HUES48 (cell line): ENCODE data around the gene ARHGAP45.

Experiments used
- H3K27ac ChIP-seq: one replicate; pipeline ENCODE4 v1.7.0; 2013; ENCODE audit warnings: low read depth, low read length, inconsistent platforms
- H3K27me3 ChIP-seq: 2 replicates; pipeline ENCODE4 v1.6.1; 2013; ENCODE audit warnings: mild to moderate bottlenecking, low read length; ENCODE audit not compliant: control insufficient read depth, insufficient read depth
- H3K36me3 ChIP-seq: 2 replicates; pipeline ENCODE4 v1.6.1; 2013; ENCODE audit warnings: low read length; ENCODE audit not compliant: control insufficient read depth, insufficient read depth
- H3K4me1 ChIP-seq: 2 replicates; pipeline ENCODE4 v1.6.1; 2013; ENCODE audit warnings: mild to moderate bottlenecking, low read length; ENCODE audit not compliant: control insufficient read depth, insufficient read depth
- H3K4me3 ChIP-seq: 2 replicates; pipeline ENCODE4 v1.5.1; 2013; ENCODE audit warnings: mild to moderate bottlenecking, low read depth, low read length
- H3K9ac ChIP-seq: 2 replicates; pipeline ENCODE4 v1.6.1; 2013; ENCODE audit warnings: mild to moderate bottlenecking, low read depth, low read length, moderate library complexity
- H3K9me3 ChIP-seq: 2 replicates; pipeline ENCODE4 v1.6.1; 2013; ENCODE audit warnings: low read length; ENCODE audit not compliant: control insufficient read depth, insufficient read depth

The ARHGAP45 gene

GRCh38 chr19:1093811-1094553 is 27.0 kb downstream of the ARHGAP45 start:
- H3K27me3 ChIP-seq = no peaks in the 10 kb centered on the region
- no peaks in the 10 kb centered on the region for H3K9me3 ChIP-seq
- no peak overlapping the region for H3K27ac ChIP-seq
- H3K9ac ChIP-seq = peak overlapping the region; percentile 70
- H3K36me3 ChIP-seq = peaks cover 38% of the 10 kb centered on the region
- H3K4me1 ChIP-seq = peaks cover 5% of the 10 kb centered on the region; the same call in 1 of the 2 replicates
- H3K4me3 ChIP-seq = peak overlapping the region; percentile 95

- Histone ChIP-seq H3K27me3 (no peaks in the 10 kb centered on the region), H3K9ac (peak overlapping the region; percentile 70), H3K36me3 (peaks cover 32% of the 10 kb centered on the region), H3K4me1 (peaks cover 5% of the 10 kb centered on the region; the same call in 1 of the 2 replicates), H3K27ac (peak overlapping the region; percentile 69), H3K9me3 (no peaks in the 10 kb centered on the region), H3K4me3 (peak overlapping the region; percentile 95)
These were observed 27.6 kb downstream of the ARHGAP45 start for GRCh38 chr19:1094655-1094977.

- H3K9me3 ChIP-seq = no peaks in the 10 kb centered on the region
- peak within 1 kb of the TSS; percentile 69 for H3K27ac ChIP-seq
- no peaks in the 10 kb centered on the region for H3K27me3 ChIP-seq
- peak within 1 kb of the TSS; percentile 95 for H3K4me3 ChIP-seq
- H3K4me1 ChIP-seq = peaks cover 5% of the 10 kb centered on the region; the same call in 1 of the 2 replicates
- H3K9ac ChIP-seq = peak within 1 kb of the TSS; percentile 70
- H3K36me3 ChIP-seq = peaks cover 31% of the 10 kb centered on the region
These were observed 28.2 kb downstream of the ARHGAP45 start, which contains the start of gene POLR2E for GRCh38 chr19:1094978-1095701. TSS of gene POLR2E (minus strand) at chr19:1095375. CDS start at chr19:1095315, 60 bp downstream.

- peaks cover 11% of the 10 kb centered on the region for H3K36me3 ChIP-seq
- H3K9ac ChIP-seq = no peak overlapping the region
- H3K4me3 ChIP-seq = no peak overlapping the region
- no peaks in the 10 kb centered on the region for H3K9me3 ChIP-seq
- H3K27me3 ChIP-seq = no peaks in the 10 kb centered on the region
- peaks cover 9% of the 10 kb centered on the region for H3K4me1 ChIP-seq
- no peak overlapping the region for H3K27ac ChIP-seq
These were observed 30.8 kb downstream of the ARHGAP45 start for GRCh38 chr19:1097810-1098176.

- Histone ChIP-seq H3K9ac (no peak overlapping the region), H3K36me3 (peaks cover 5% of the 10 kb centered on the region), H3K4me3 (no peak overlapping the region), H3K27ac (no peak overlapping the region), H3K4me1 (peaks cover 9% of the 10 kb centered on the region), H3K9me3 (no peaks in the 10 kb centered on the region), H3K27me3 (no peaks in the 10 kb centered on the region)
These were observed 31.4 kb downstream of the ARHGAP45 start for GRCh38 chr19:1098177-1099051.

GRCh38 chr19:1101337-1101698 is 34.4 kb downstream of the ARHGAP45 start:
- peaks cover 7% of the 10 kb centered on the region for H3K36me3 ChIP-seq
- H3K9me3 ChIP-seq = no peaks in the 10 kb centered on the region
- no peak overlapping the region for H3K4me3 ChIP-seq
- no peaks in the 10 kb centered on the region for H3K27me3 ChIP-seq
- H3K27ac ChIP-seq = peak overlapping the region; percentile 82
- H3K4me1 ChIP-seq = peaks cover 5% of the 10 kb centered on the region; the same call in 1 of the 2 replicates
- H3K9ac ChIP-seq = no peak overlapping the region

- Histone ChIP-seq H3K9me3 (no peaks in the 10 kb centered on the region), H3K9ac (no peak overlapping the region), H3K27me3 (no peaks in the 10 kb centered on the region), H3K4me1 (peaks cover 5% of the 10 kb centered on the region; the same call in 1 of the 2 replicates), H3K36me3 (peaks cover 19% of the 10 kb centered on the region), H3K4me3 (no peak overlapping the region), H3K27ac (peak overlapping the region; percentile 82)
These were observed 35.6 kb downstream of the ARHGAP45 start for GRCh38 chr19:1102407-1103131.

GRCh38 chr19:1103132-1103707 is 36.3 kb downstream of the ARHGAP45 start:
- H3K9ac ChIP-seq = no peak overlapping the region
- peak overlapping the region; percentile 63 for H3K27ac ChIP-seq
- no peaks in the 10 kb centered on the region for H3K9me3 ChIP-seq
- peaks cover 5% of the 10 kb centered on the region; the same call in 1 of the 2 replicates for H3K4me1 ChIP-seq
- H3K36me3 ChIP-seq = peaks cover 20% of the 10 kb centered on the region
- H3K4me3 ChIP-seq = peak overlapping the region; percentile 25; the same call in 1 of the 2 replicates
- no peaks in the 10 kb centered on the region for H3K27me3 ChIP-seq

GRCh38 chr19:1103708-1104310 is 36.8 kb downstream of the ARHGAP45 start, which contains the start of gene GPX4:
TSS of gene GPX4 (plus strand) at chr19:1103994. CDS start at chr19:1104044, 50 bp downstream.
- Histone ChIP-seq H3K36me3 (peaks cover 23% of the 10 kb centered on the region), H3K9ac (peak within 1 kb of the TSS; percentile 86), H3K4me1 (peaks cover 5% of the 10 kb centered on the region; the same call in 1 of the 2 replicates), H3K27me3 (no peaks in the 10 kb centered on the region), H3K9me3 (no peaks in the 10 kb centered on the region), H3K27ac (peak within 1 kb of the TSS; percentile 95), H3K4me3 (peak within 1 kb of the TSS; percentile 87)
